OCI-LY3 (cell line): Measurements from ENCODE around the gene KCNS3.

ENCODE experiments used
- H2AFZ ChIP-seq: fragments of 200-600, 300-600 bp; shearing (Covaris generic); 2 replicates; pipeline ENCODE4 v1.6.0; 2014; ENCODE audit warnings: antibody characterized with exemption, low read depth, low read length
- H3K27ac ChIP-seq: fragments of 200-600, 300-600 bp; sonication (generic); 2 replicates; pipeline ENCODE4 v1.5.1; 2014; ENCODE audit warnings: mild to moderate bottlenecking, low read length, moderate library complexity, mixed read lengths
- H3K27me3 ChIP-seq: fragments of 200-600, 300-600 bp; sonication (generic); 2 replicates; pipeline ENCODE4 v1.6.1; 2014; ENCODE audit warnings: low read depth, low read length, mixed read lengths
- H3K36me3 ChIP-seq: fragments of 200-600, 300-600 bp; sonication (generic); replicated peaks from 2 replicates; pipeline ENCODE3; 2014; ENCODE audit warnings: low read depth, low read length, mixed read lengths
- H3K4me1 ChIP-seq: fragments of 300-600, 200-600 bp; sonication (generic); 2 replicates; pipeline ENCODE4 v1.6.1; 2014; ENCODE audit warnings: low read length, mixed read lengths
- H3K4me2 ChIP-seq: fragments of 200-600, 300-600 bp; sonication (generic); 2 replicates; pipeline ENCODE4 v1.6.1; 2014; ENCODE audit warnings: low read length, mixed read lengths
- H3K4me3 ChIP-seq: fragments of 300-600, 200-600 bp; sonication (generic); 2 replicates; pipeline ENCODE4 v1.5.1; 2014; ENCODE audit warnings: antibody characterized with exemption, mild to moderate bottlenecking, low read length, moderate library complexity
- H3K79me2 ChIP-seq: fragments of 300-600, 200-600 bp; shearing (Covaris generic); 2 replicates; pipeline ENCODE4 v1.6.1; 2014; ENCODE audit warnings: mild to moderate bottlenecking, low read length, mixed read lengths
- H3K9ac ChIP-seq: fragments of 300-600, 200-600 bp; shearing (Covaris generic); 2 replicates; pipeline ENCODE4 v1.6.0; 2014; ENCODE audit warnings: mild to moderate bottlenecking, low read length, moderate library complexity
- H3K9me3 ChIP-seq: fragments of 200-600, 300-600 bp; shearing (Covaris generic); 2 replicates; pipeline ENCODE4 v1.6.1; 2014; ENCODE audit warnings: low read length, mixed read lengths; ENCODE audit not compliant: insufficient read depth
- H4K20me1 ChIP-seq: fragments of 200-600, 300-600 bp; sonication (generic); 2 replicates; pipeline ENCODE4 v1.6.1; 2016; ENCODE audit warnings: low read length, mixed read lengths; ENCODE audit not compliant: insufficient read depth
- EZH2phosphoT487 ChIP-seq: fragments of 200-600 bp; shearing (Covaris generic); IDR thresholded peaks from 2 replicates; pipeline ENCODE4 v1.6.1; 2018; ENCODE audit warnings: antibody characterized with exemption, mixed run types, low read depth
- TF ChIP-seq, protein P1 (sequence below): fragments of 200-600, 300-600 bp; sonication (generic); IDR thresholded peaks from 2 replicates; pipeline ENCODE4 v1.5.1; 2014; ENCODE audit warnings: antibody characterized with exemption, low read length, low read depth

The KCNS3 gene

DNA sequence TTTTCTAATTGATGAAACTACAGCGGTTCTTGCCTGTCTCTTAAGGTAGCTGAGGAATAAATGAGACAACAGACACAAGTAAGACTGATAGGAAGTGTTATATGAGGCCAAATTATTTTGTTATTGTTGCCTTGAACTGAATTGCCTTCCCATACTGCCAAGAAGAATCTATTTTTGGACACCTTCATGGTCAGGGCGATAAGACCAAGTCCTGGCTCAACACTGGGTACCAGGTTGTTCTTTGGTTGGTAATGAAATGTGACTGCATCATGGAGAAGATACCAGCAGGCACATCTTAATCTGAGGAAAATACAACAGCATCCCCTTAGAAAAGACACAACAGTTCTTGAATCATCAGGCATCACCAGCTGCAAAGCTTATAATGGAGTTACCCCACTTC is 38.5 kb upstream of the KCNS3 start:
- TF ChIP-seq, protein P1, sequence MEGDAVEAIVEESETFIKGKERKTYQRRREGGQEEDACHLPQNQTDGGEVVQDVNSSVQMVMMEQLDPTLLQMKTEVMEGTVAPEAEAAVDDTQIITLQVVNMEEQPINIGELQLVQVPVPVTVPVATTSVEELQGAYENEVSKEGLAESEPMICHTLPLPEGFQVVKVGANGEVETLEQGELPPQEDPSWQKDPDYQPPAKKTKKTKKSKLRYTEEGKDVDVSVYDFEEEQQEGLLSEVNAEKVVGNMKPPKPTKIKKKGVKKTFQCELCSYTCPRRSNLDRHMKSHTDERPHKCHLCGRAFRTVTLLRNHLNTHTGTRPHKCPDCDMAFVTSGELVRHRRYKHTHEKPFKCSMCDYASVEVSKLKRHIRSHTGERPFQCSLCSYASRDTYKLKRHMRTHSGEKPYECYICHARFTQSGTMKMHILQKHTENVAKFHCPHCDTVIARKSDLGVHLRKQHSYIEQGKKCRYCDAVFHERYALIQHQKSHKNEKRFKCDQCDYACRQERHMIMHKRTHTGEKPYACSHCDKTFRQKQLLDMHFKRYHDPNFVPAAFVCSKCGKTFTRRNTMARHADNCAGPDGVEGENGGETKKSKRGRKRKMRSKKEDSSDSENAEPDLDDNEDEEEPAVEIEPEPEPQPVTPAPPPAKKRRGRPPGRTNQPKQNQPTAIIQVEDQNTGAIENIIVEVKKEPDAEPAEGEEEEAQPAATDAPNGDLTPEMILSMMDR = no peak
- no peak for TF ChIP-seq EZH2phosphoT487
- H3K9me3 ChIP-seq = no peaks in the 10 kb centered on the region
- H3K27ac ChIP-seq = no peak overlapping the region
- H3K79me2 ChIP-seq = no peaks in the 10 kb centered on the region
- no peak overlapping the region for H3K9ac ChIP-seq
- no peak overlapping the region for H3K4me2 ChIP-seq
- H3K27me3 ChIP-seq = no peaks in the 10 kb centered on the region
- no peaks in the 10 kb centered on the region for H3K36me3 ChIP-seq
- H2AFZ ChIP-seq = no peak overlapping the region
- H3K4me1 ChIP-seq = peaks cover 11% of the 10 kb centered on the region
- H3K4me3 ChIP-seq = no peak overlapping the region
- H4K20me1 ChIP-seq = no peaks in the 10 kb centered on the region

DNA sequence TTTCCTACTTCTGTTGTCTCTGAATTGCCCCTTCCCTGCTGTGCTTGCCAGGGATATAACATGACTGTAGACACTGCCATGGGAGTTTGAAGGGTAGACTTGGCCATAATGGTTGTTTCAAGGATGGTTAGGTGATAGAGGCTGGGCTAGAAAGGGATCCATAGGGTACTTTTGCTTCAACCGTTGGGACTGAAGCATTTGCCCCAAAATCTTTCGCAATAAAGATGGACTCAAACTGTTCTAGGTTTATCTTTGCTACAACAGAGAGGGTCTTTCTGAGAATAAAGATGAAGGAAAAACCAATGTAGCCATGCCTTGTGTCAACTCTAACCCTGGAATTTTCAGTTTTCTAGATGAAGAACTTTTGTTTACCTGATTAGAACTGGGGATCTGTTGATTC is 35.0 kb upstream of the KCNS3 start:
- Histone ChIP-seq H3K27ac (no peak overlapping the region), H3K36me3 (no peaks in the 10 kb centered on the region), H2AFZ (no peak overlapping the region), H3K4me1 (peaks cover 6% of the 10 kb centered on the region), H3K4me3 (no peak overlapping the region), H4K20me1 (no peaks in the 10 kb centered on the region), H3K79me2 (no peaks in the 10 kb centered on the region), H3K27me3 (no peaks in the 10 kb centered on the region), H3K9ac (no peak overlapping the region), H3K4me2 (no peak overlapping the region), H3K9me3 (no peaks in the 10 kb centered on the region)
- TF ChIP-seq EZH2phosphoT487 = no peak
- TF ChIP-seq, protein P1 = no peak

DNA sequence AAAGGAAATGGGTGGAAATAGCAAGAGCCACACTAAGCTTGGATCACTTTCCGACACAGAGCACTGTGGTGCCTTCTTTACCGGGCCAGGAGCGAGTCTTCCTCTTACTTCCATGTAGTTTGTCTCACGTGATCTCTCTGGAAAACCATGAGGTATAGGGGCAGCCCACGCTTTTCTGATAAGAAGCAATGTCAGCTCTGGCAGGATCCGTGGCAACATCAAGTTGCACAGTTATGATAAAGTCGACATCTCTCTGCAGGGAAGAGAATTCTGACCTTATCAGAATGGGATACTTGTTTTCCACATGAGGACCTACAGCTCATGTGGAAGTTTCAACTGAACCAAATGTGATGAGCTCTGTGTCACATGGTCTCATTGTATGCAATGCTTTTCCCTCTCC is 32.7 kb upstream of the KCNS3 start:
- no peaks in the 10 kb centered on the region for H3K79me2 ChIP-seq
- no peak overlapping the region for H3K27ac ChIP-seq
- H3K9ac ChIP-seq = no peak overlapping the region
- no peaks in the 10 kb centered on the region for H4K20me1 ChIP-seq
- no peak overlapping the region for H2AFZ ChIP-seq
- TF ChIP-seq EZH2phosphoT487 = no peak
- TF ChIP-seq, protein P1 = no peak
- H3K36me3 ChIP-seq = no peaks in the 10 kb centered on the region
- H3K4me2 ChIP-seq = no peak overlapping the region
- no peak overlapping the region for H3K4me3 ChIP-seq
- no peaks in the 10 kb centered on the region for H3K27me3 ChIP-seq
- no peaks in the 10 kb centered on the region for H3K9me3 ChIP-seq
- H3K4me1 ChIP-seq = peaks cover 5% of the 10 kb centered on the region

DNA sequence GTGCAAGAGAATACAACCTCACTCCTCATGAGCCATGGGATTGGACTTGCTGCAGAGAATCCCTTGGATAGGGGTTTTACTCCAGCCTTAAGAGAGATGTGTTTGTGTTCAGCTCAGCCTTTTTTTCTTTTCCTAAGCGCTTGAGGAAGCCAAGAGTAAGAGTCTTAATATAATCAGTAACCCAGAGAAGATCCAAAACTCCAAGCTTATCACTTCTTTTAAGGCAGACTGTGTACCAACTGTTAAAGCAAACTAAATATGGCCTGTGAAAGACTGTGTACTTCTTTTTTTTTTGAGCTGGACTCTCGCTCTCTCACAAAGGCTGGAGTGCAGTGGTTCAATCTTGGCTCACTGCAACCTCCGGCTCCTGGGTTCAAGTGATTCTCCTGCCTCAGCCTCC is 31.8 kb upstream of the KCNS3 start:
- H3K36me3 ChIP-seq = no peaks in the 10 kb centered on the region
- H3K9ac ChIP-seq = no peak overlapping the region
- H3K9me3 ChIP-seq = no peaks in the 10 kb centered on the region
- no peaks in the 10 kb centered on the region for H3K79me2 ChIP-seq
- H3K27ac ChIP-seq = no peak overlapping the region
- H3K4me1 ChIP-seq = peaks cover 8% of the 10 kb centered on the region
- no peak overlapping the region for H3K4me3 ChIP-seq
- H2AFZ ChIP-seq = no peak overlapping the region
- TF ChIP-seq EZH2phosphoT487 = no peak
- TF ChIP-seq, protein P1 = no peak
- H3K4me2 ChIP-seq = no peak overlapping the region
- no peaks in the 10 kb centered on the region for H3K27me3 ChIP-seq
- H4K20me1 ChIP-seq = no peaks in the 10 kb centered on the region
